Transverse colon (tissue), 4 donors: Measurements from ENCODE around the gene ERC2.

ENCODE experiments used
- CTCF ChIP-seq, 5 experiments: fragments of 200-600 bp in 3 of 5; fragments of 450-650 bp in 2 of 5; sonication (generic) in 3 of 5; IDR thresholded peaks; 1 replicate in 2 of 5; 2 replicates in 3 of 5; pipeline ENCODE4 v1.5.1; 2016 to 2017; ENCODE audit warnings: antibody characterized with exemption in 5 of 5, inconsistent platforms in 3 of 5, mild to moderate bottlenecking in 2 of 5, moderate library complexity in 1 of 5
- POLR2A ChIP-seq: fragments of 450-650 bp; IDR thresholded peaks from one replicate; pipeline ENCODE4 v1.6.1; 2016; ENCODE audit warnings: antibody characterized with exemption, mild to moderate bottlenecking, moderate library complexity
- POLR2AphosphoS5 ChIP-seq, 3 donors: sonication (generic); formaldehyde crosslinking; IDR thresholded peaks; one replicate each; pipeline ENCODE4 v1.6.1; 2016; ENCODE audit warnings: antibody characterized with exemption in 3 of 3

GRCh38 chr3:55660642-55661041, 807.6 kb downstream of the ERC2 start:
- TF ChIP-seq CTCF (IDR thresholded peaks at IDR 0.05) (no peak), POLR2A (no peak), POLR2AphosphoS5 (IDR thresholded peaks at IDR 0.05) (no peak)
